Endothelial cell of umbilical vein (primary cell): ENCODE measurements around the gene SLC25A53. TPM values are rescaled to one million over a fixed set of nuclear protein-coding genes. Genes with fewer than 3 reads are reported as not detected.

Experiments
- BruUV-seq: library from RNA; stranded (reverse); fragments of 400-500 nt; replicated peaks from 2 replicates; lab custom pipeline; 2021; lab: Mats Ljungman, UMichigan
- CTCF ChIA-PET: fragments of 300-600, 350-600 bp; sonication (Branson Sonifier 250); formaldehyde crosslinking; loops from one replicate; lab custom pipeline; 2021; ENCODE audit warnings: antibody characterized with exemption, inconsistent platforms; lab: Charles Lee
- POLR2A ChIA-PET: fragments of 300-600, 350-600 bp; sonication (Branson Sonifier 250); formaldehyde crosslinking; loops from one replicate; lab custom pipeline; 2021; ENCODE audit warnings: antibody characterized with exemption, inconsistent platforms; lab: Charles Lee
- DNase-seq: peaks from one replicate; pipeline ENCODE4 v3.0.0-alpha.2; 2011; ENCODE audit warnings: low read depth, low spot score
- FAIRE-seq: peaks from 2 replicates; lab custom pipeline; 2011; peaks lifted over from hg19 to GRCh38; lab: Jason Lieb, UNC
- H2AFZ ChIP-seq: 2 replicates; pipeline ENCODE4 v1.6.0; 2012; ENCODE audit warnings: low read depth, low read length, control low read depth, inconsistent platforms
- H3K27ac ChIP-seq: 2 replicates; pipeline ENCODE4 v1.5.1; 2011; ENCODE audit warnings: low read depth, mild to moderate bottlenecking, control low read depth, low read length, moderate library complexity; ENCODE audit not compliant: insufficient read depth
- H3K27me3 ChIP-seq, 2 experiments: 2 replicates each; pipeline versions ENCODE4 v1.6.0 to v1.6.1; 2011; ENCODE audit warnings: low read length in 2 of 2, mixed read lengths in 1 of 2; ENCODE audit not compliant: control insufficient read depth in 2 of 2, insufficient read depth in 2 of 2
- H3K36me3 ChIP-seq, 2 experiments: 2 replicates in 1 of 2; 3 replicates in 1 of 2; pipeline ENCODE4 v1.5.1; 2011; ENCODE audit warnings: low read length in 2 of 2, mild to moderate bottlenecking in 1 of 2, moderate library complexity in 1 of 2; ENCODE audit not compliant: control insufficient read depth in 2 of 2, insufficient read depth in 2 of 2; ENCODE audit errors: extremely low read depth in 1 of 2
- H3K4me1 ChIP-seq: 3 replicates; pipeline ENCODE4 v1.5.1; 2011; ENCODE audit warnings: mild to moderate bottlenecking, low read length; ENCODE audit not compliant: control insufficient read depth, insufficient read depth; ENCODE audit errors: extremely low read depth
- H3K4me2 ChIP-seq: 2 replicates; pipeline ENCODE4 v1.6.1; 2011; ENCODE audit warnings: low read length, control low read depth, mixed read lengths; ENCODE audit not compliant: insufficient read depth
- H3K4me3 ChIP-seq, 3 experiments: fragments of 200-600 bp in 1 of 3; sonication (generic), shearing (Covaris generic) in 1 of 3; replicated peaks in 1 of 3; 2 replicates each; pipeline ENCODE4 v1.5.1; 2011 to 2016; ENCODE audit warnings: control low read depth in 3 of 3, low read length in 3 of 3, mild to moderate bottlenecking in 2 of 3, inconsistent platforms in 1 of 3, low read depth in 1 of 3, moderate library complexity in 1 of 3; ENCODE audit not compliant: insufficient read depth in 1 of 3
- H3K79me2 ChIP-seq: 2 replicates; pipeline ENCODE4 v1.6.0; 2012; ENCODE audit warnings: low read length, inconsistent platforms; ENCODE audit not compliant: control insufficient read depth, insufficient read depth
- H3K9ac ChIP-seq: replicated peaks from 2 replicates; pipeline ENCODE3; 2011; ENCODE audit warnings: low read length, control low read depth; ENCODE audit not compliant: insufficient read depth; ENCODE audit errors: extremely low read depth
- H3K9me1 ChIP-seq: replicated peaks from 3 replicates; pipeline ENCODE4 v1.6.0; 2011; ENCODE audit warnings: mild to moderate bottlenecking, low read length; ENCODE audit not compliant: control insufficient read depth, insufficient read depth; ENCODE audit errors: extremely low read depth
- H3K9me3 ChIP-seq: replicated peaks from 2 replicates; pipeline ENCODE4 v1.5.1; 2012; ENCODE audit warnings: low read length, inconsistent platforms; ENCODE audit not compliant: control insufficient read depth, insufficient read depth
- H4K20me1 ChIP-seq: replicated peaks from 2 replicates; pipeline ENCODE3; 2011; ENCODE audit warnings: mild to moderate bottlenecking, low read length; ENCODE audit not compliant: control insufficient read depth, insufficient read depth; ENCODE audit errors: extremely low read depth
- EZH2 ChIP-seq: IDR thresholded peaks from 2 replicates; pipeline ENCODE4 v1.6.1; 2012; ENCODE audit warnings: borderline replicate concordance, low read depth, mild to moderate bottlenecking, moderate library complexity, low read length, inconsistent platforms; ENCODE audit not compliant: severe bottlenecking
- GATA2 ChIP-seq: IDR thresholded peaks from 2 replicates; pipeline ENCODE4 v1.7.0; 2011; ENCODE audit warnings: low read depth, mild to moderate bottlenecking, moderate library complexity, mixed read lengths, low read length; ENCODE audit not compliant: insufficient read length, insufficient read depth
- JUN ChIP-seq: IDR thresholded peaks from 2 replicates; pipeline ENCODE4 v1.6.1; 2011; ENCODE audit warnings: borderline replicate concordance, low read depth; ENCODE audit not compliant: insufficient read length, insufficient read depth
- MYC ChIP-seq: IDR thresholded peaks from one replicate; pipeline ENCODE4 v1.6.1; 2011; ENCODE audit warnings: mild to moderate bottlenecking, low read depth, low read length
- POLR2AphosphoS5 ChIP-seq: IDR thresholded peaks from 2 replicates; pipeline ENCODE4 v1.6.1; 2012; ENCODE audit warnings: low read depth, mild to moderate bottlenecking, control low read depth, low read length, moderate library complexity; ENCODE audit not compliant: insufficient read depth
- dilution Hi-C: fragments of 300-500 bp; cut with MboI; formaldehyde crosslinking; loops from one replicate; pipeline ENCODE4 v1.15.0; 2019; ENCODE audit warnings: low sequenced_read_pairs; ENCODE audit not compliant: extremely low pct_ligation_motif_present
- intact Hi-C: fragments of 100-400 bp; cut with micrococcal nuclease; formaldehyde crosslinking; loops from one replicate; pipeline ENCODE4 v1.10.0; 2022
- polyA plus RNA-seq, 4 experiments: library from polyadenylated mRNA; depleted of rRNA in 3 of 4; stranded (reverse) in 3 of 4; unstranded in 1 of 4; fragments of >200 nt; gene quantifications; 2 replicates each; pipeline versions ENCODE4 v1.2.1 to v1.2.3, GENCODE V29; 2011 to 2012; ENCODE audit warnings: missing spikeins in 1 of 4
- total RNA-seq: library from RNA; stranded (reverse); gene quantifications from 2 replicates; pipeline ENCODE4 v1.2.3, GENCODE V29; 2021
- TF ChIP-seq, protein P1 (sequence below), 2 donors: IDR thresholded peaks; 1 replicate in 1 of 2; 2 replicates in 1 of 2; pipeline ENCODE4 v1.5.1; 2011; ENCODE audit warnings: low read length in 2 of 2, mild to moderate bottlenecking in 2 of 2, moderate library complexity in 2 of 2, control low read depth in 1 of 2, inconsistent platforms in 1 of 2, low read depth in 1 of 2; ENCODE audit not compliant: insufficient read depth in 1 of 2; ENCODE audit errors: extremely low read depth in 1 of 2

Gene SLC25A53
- total and polyA plus RNA-seq, 2 donors (not counting 3 experiments of a cell fraction or from before 2014, with no cell fraction given) = 4.6 to 6.3 TPM

DNA sequence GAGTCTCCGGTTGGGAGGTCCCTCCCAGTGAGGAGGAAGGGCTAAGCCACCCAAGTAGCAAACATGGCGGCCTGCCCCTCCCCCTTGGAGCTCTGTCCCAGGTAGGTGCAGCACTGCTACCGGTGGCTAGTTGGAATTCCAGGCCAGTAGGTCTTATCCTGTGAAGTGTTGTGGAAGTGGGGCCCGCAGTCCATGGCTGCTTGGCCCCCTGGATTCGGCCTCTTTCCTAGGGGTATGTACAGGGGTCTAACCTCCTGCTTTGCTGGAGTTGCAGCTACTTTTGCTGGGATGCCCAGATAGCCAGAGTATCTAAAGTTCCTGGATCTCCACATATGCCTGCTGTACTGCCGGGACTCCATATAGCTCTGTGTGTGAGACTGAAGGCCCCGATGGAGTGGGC lies 70.9 kb downstream of the SLC25A53 start:
- ChIA-PET POLR2A (no interaction called here), CTCF (no interaction called here)
- dilution Hi-C loops = no loop called here
- Histone ChIP-seq H3K4me2 (no peak overlapping the region), H3K9me1 (no peaks in the 10 kb centered on the region), H3K36me3 (no peaks in the 10 kb centered on the region), H2AFZ (no peak overlapping the region), H3K27me3 (no peaks in the 10 kb centered on the region), H3K9ac (no peak overlapping the region), H3K9me3 (no peaks in the 10 kb centered on the region), H4K20me1 (no peaks in the 10 kb centered on the region), H3K4me1 (no peaks in the 10 kb centered on the region), H3K79me2 (no peaks in the 10 kb centered on the region), H3K27ac (no peak overlapping the region), H3K4me3 (no peak overlapping the region)
- DNase-seq (no peak), FAIRE-seq (no peak)
- TF ChIP-seq MYC (no peak), GATA2 (no peak), EZH2 (no peak)
- TF ChIP-seq, protein P1, sequence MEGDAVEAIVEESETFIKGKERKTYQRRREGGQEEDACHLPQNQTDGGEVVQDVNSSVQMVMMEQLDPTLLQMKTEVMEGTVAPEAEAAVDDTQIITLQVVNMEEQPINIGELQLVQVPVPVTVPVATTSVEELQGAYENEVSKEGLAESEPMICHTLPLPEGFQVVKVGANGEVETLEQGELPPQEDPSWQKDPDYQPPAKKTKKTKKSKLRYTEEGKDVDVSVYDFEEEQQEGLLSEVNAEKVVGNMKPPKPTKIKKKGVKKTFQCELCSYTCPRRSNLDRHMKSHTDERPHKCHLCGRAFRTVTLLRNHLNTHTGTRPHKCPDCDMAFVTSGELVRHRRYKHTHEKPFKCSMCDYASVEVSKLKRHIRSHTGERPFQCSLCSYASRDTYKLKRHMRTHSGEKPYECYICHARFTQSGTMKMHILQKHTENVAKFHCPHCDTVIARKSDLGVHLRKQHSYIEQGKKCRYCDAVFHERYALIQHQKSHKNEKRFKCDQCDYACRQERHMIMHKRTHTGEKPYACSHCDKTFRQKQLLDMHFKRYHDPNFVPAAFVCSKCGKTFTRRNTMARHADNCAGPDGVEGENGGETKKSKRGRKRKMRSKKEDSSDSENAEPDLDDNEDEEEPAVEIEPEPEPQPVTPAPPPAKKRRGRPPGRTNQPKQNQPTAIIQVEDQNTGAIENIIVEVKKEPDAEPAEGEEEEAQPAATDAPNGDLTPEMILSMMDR (IDR thresholded peaks at IDR 0.05; ENCODE audit: extremely low read depth in 1 of 2, insufficient read depth in 1 of 2, low read depth in 1 of 2, low read length in 2 of 2) = no peak
- intact Hi-C loops = no loop called here
- no TSS peak for BruUV-seq

DNA sequence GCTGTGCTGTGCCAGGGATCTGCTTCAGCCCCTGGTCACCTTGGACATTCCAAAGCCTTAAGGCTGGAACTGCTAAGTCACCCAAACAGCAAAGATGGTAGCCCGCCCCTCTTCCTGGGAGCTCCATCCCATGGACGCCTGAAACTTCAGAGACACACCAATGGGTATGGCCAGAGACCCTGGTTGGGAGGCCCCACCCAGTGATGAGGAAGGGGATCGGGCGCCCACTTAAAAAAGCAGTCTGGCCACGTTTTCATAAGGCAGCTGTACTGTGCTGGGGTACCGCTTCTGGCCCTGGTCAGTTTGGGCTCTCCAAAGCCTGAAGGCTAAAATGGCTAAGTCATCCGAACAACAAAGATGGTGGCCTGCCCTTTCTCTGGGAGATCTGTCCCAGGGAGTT lies 71.3 kb downstream of the SLC25A53 start:
- dilution Hi-C loops (no loop called here), intact Hi-C loops (no loop called here)
- no peak for DNase-seq
- CTCF ChIA-PET = no interaction called here
- TF ChIP-seq POLR2AphosphoS5 (no peak), JUN (no peak), MYC (no peak)
- no peaks in the 10 kb centered on the region for H3K9me1 ChIP-seq
- POLR2A ChIA-PET = no interaction called here
- H3K4me2 ChIP-seq = no peak overlapping the region
- H3K79me2 ChIP-seq = no peaks in the 10 kb centered on the region
- no peak overlapping the region for H3K9ac ChIP-seq
- no peaks in the 10 kb centered on the region for H3K4me1 ChIP-seq
- no peak overlapping the region for H3K27ac ChIP-seq
- no peaks in the 10 kb centered on the region for H3K27me3 ChIP-seq
- no peak for FAIRE-seq
- no TSS peak for BruUV-seq
- H3K4me3 ChIP-seq = no peak overlapping the region
- H3K9me3 ChIP-seq = no peaks in the 10 kb centered on the region
- H2AFZ ChIP-seq = no peak overlapping the region
- no peaks in the 10 kb centered on the region for H4K20me1 ChIP-seq
- H3K36me3 ChIP-seq = no peaks in the 10 kb centered on the region
